Measurements from ENCODE around the gene MCTP2. TPM values are rescaled to one million over a fixed set of nuclear protein-coding genes. Genes with fewer than 3 reads are reported as not detected.

MCTP2 gene
- total RNA-seq, 1 experiment from 2014 or later: 1.3 TPM

DNA sequence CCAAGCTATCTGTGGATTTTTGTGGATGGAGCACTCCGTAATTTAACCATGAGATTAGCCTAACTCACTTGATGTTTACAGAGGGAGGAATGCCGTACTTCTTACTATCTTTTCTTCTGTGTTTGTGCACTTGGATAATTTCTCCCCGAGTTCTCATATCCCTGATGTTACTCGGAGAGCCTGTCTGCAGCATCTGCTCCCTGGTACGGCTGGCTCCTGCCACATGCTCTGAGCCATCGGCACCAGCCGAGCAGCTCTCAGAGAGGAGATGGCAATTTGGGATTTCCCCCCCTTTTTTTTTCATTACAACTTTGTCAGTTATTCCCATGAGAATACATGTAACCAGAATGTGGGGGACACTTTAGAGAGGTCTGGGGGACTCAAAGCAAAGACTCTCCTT is 155.0 kb downstream of the MCTP2 start:
- no peaks in the 10 kb centered on the region for H3K79me1 ChIP-seq (ENCODE audit: insufficient read depth, low read depth, low read length, poor library complexity, severe bottlenecking)
- WGBS (ENCODE audit: extremely low coverage, insufficient read length, low lambda C conversion rate): no CpG with 5 or more reads among the region's 7 CpGs
- Mint-ChIP-seq H3K27me3 (ENCODE audit: low read depth) (no peaks in the 10 kb centered on the region), H3K36me3 (ENCODE audit: insufficient read depth in 1 of 3, low read depth in 3 of 3) (no peaks in the 10 kb centered on the region), H3K4me1 (peaks cover 5 to 6% of the 10 kb centered on the region in 2 experiments), H3K4me3 (no peak overlapping the region), H3K9me3 (no peaks in the 10 kb centered on the region), H3K27ac (no peak overlapping the region)
- no peak overlapping the region for H3K18ac ChIP-seq (ENCODE audit: insufficient read length, low read depth, low read length)
- DNase-seq: no peak
- H2BK15ac ChIP-seq (ENCODE audit: low read depth, low read length): no peak overlapping the region
- no peaks in the 10 kb centered on the region for H4K20me1 ChIP-seq (ENCODE audit: control insufficient read depth, insufficient read depth, insufficient read length)
- no peak overlapping the region for H2AFZ ChIP-seq (ENCODE audit: low read length)
- no peak overlapping the region for H3K23ac ChIP-seq (ENCODE audit: insufficient read length, low read depth, low read length)
- no peak overlapping the region for H4K91ac ChIP-seq (ENCODE audit: insufficient read length, low read depth, low read length)
- no peaks in the 10 kb centered on the region for H3K23me2 ChIP-seq (ENCODE audit: insufficient read length, low read depth, low read length, poor library complexity, severe bottlenecking)
- H3K27me3 ChIP-seq (ENCODE audit: insufficient read depth, low read length): no peaks in the 10 kb centered on the region
- H3K14ac ChIP-seq (ENCODE audit: insufficient read depth, low read length): no peak overlapping the region
- no peak overlapping the region for H2BK120ac ChIP-seq (ENCODE audit: low read depth, low read length, poor library complexity, severe bottlenecking)
- TF ChIP-seq, protein P1, sequence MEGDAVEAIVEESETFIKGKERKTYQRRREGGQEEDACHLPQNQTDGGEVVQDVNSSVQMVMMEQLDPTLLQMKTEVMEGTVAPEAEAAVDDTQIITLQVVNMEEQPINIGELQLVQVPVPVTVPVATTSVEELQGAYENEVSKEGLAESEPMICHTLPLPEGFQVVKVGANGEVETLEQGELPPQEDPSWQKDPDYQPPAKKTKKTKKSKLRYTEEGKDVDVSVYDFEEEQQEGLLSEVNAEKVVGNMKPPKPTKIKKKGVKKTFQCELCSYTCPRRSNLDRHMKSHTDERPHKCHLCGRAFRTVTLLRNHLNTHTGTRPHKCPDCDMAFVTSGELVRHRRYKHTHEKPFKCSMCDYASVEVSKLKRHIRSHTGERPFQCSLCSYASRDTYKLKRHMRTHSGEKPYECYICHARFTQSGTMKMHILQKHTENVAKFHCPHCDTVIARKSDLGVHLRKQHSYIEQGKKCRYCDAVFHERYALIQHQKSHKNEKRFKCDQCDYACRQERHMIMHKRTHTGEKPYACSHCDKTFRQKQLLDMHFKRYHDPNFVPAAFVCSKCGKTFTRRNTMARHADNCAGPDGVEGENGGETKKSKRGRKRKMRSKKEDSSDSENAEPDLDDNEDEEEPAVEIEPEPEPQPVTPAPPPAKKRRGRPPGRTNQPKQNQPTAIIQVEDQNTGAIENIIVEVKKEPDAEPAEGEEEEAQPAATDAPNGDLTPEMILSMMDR (conservative IDR thresholded peaks at IDR 0.05): no peak
- H2BK12ac ChIP-seq (ENCODE audit: insufficient read length, low read depth, low read length): no peak overlapping the region
- H3K9me3 ChIP-seq (ENCODE audit: control insufficient read depth, low read depth, low read length): no peaks in the 10 kb centered on the region
- H3K79me2 ChIP-seq (ENCODE audit: insufficient read depth, low read length): no peaks in the 10 kb centered on the region
- H4K8ac ChIP-seq (replicated peaks; ENCODE audit: insufficient read length, low read depth, low read length): no peak overlapping the region
- no peak overlapping the region for H2BK5ac ChIP-seq (ENCODE audit: insufficient read length, low read length)
- no peak overlapping the region for H2AK5ac ChIP-seq (ENCODE audit: insufficient read length, low read length)
- no peak overlapping the region for H3K4ac ChIP-seq (ENCODE audit: low read depth, low read length)
- no peak overlapping the region for H3K9ac ChIP-seq (ENCODE audit: extremely low read depth, insufficient read length, low read length)
- H4K5ac ChIP-seq (ENCODE audit: insufficient read length, low read depth, low read length): no peak overlapping the region
- H3K4me2 ChIP-seq (ENCODE audit: insufficient read depth, insufficient read length, low read length): no peak overlapping the region
- H3K56ac ChIP-seq (ENCODE audit: insufficient read length, low read depth, low read length): no peak overlapping the region
- no peak overlapping the region for H2BK20ac ChIP-seq (ENCODE audit: low read depth, low read length, poor library complexity, severe bottlenecking)
- H3K4me1 ChIP-seq (ENCODE audit: insufficient read depth, low read length): peaks cover 3% of the 10 kb centered on the region; the same call in 1 of the 2 replicates
- H3T11ph ChIP-seq (ENCODE audit: low read length): no peak overlapping the region
- no peak overlapping the region for H3K27ac ChIP-seq (ENCODE audit: insufficient read length, low read depth, low read length)

Measured in H9 (cell line).